Liver (tissue), 3 donors: ENCODE results near the gene P2RY6.

ENCODE experiments used
- GABPA ChIP-seq, 2 donors: IDR thresholded peaks in 1 of 2; conservative IDR thresholded peaks in 1 of 2; 2 replicates each; pipeline ENCODE4 v1.6.1; 2016; ENCODE audit warnings: antibody characterized with exemption in 2 of 2, mild to moderate bottlenecking in 1 of 2, moderate library complexity in 1 of 2
- HNF4G ChIP-seq: IDR thresholded peaks from 2 replicates; pipeline ENCODE4 v1.6.1; 2016; ENCODE audit warnings: antibody characterized with exemption
- TAF1 ChIP-seq: conservative IDR thresholded peaks from 2 replicates; pipeline ENCODE4 v1.6.1; 2016; ENCODE audit warnings: antibody characterized with exemption, mild to moderate bottlenecking
- YY1 ChIP-seq: IDR thresholded peaks from 2 replicates; pipeline ENCODE4 v1.6.1; 2016; ENCODE audit warnings: antibody characterized with exemption, mild to moderate bottlenecking
- TF ChIP-seq, protein P1 (sequence below): fragments of 150-350 bp; IDR thresholded peaks from 2 replicates; pipeline ENCODE4 v1.5.1; 2017; ENCODE audit warnings: improper control_type of control experiment, low read depth, low read length; ENCODE audit not compliant: missing input control
- TF ChIP-seq, protein P2 (sequence below): IDR thresholded peaks from 2 replicates; pipeline ENCODE4 v1.6.1; 2016; ENCODE audit warnings: antibody characterized with exemption
- TF ChIP-seq, protein P3 (sequence below): IDR thresholded peaks from 2 replicates; pipeline ENCODE4 v1.6.1; 2016; ENCODE audit warnings: antibody characterized with exemption
- donor health status: healthy.
- donor health status: healthy.

DNA sequence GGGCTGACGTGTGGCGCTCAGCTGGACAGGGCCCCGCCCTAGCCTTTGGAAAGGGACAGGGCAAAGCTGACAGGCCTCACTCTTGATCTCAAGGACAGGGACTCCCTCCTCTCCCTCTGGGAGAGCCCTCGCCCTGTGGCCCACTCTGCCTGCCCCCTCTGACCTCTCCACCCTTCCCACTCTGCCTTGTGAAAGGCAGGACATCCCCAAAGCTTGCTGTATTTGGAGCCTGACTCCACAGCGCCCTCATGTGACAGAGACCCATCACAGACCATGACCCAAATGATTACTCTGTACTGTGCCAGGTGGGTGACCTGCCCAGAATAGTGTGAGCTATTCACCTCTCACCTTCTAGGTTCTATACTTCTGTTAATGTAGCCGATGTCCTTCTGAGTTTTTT lies 35.3 kb upstream of the P2RY6 start:
- TF ChIP-seq, protein P1, sequence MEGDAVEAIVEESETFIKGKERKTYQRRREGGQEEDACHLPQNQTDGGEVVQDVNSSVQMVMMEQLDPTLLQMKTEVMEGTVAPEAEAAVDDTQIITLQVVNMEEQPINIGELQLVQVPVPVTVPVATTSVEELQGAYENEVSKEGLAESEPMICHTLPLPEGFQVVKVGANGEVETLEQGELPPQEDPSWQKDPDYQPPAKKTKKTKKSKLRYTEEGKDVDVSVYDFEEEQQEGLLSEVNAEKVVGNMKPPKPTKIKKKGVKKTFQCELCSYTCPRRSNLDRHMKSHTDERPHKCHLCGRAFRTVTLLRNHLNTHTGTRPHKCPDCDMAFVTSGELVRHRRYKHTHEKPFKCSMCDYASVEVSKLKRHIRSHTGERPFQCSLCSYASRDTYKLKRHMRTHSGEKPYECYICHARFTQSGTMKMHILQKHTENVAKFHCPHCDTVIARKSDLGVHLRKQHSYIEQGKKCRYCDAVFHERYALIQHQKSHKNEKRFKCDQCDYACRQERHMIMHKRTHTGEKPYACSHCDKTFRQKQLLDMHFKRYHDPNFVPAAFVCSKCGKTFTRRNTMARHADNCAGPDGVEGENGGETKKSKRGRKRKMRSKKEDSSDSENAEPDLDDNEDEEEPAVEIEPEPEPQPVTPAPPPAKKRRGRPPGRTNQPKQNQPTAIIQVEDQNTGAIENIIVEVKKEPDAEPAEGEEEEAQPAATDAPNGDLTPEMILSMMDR = peak; percentile 51
- TF ChIP-seq, protein P2, sequence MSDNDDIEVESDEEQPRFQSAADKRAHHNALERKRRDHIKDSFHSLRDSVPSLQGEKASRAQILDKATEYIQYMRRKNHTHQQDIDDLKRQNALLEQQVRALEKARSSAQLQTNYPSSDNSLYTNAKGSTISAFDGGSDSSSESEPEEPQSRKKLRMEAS = no peak
- TF ChIP-seq TAF1 = no peak
- TF ChIP-seq HNF4G = no peak
- TF ChIP-seq, protein P3, sequence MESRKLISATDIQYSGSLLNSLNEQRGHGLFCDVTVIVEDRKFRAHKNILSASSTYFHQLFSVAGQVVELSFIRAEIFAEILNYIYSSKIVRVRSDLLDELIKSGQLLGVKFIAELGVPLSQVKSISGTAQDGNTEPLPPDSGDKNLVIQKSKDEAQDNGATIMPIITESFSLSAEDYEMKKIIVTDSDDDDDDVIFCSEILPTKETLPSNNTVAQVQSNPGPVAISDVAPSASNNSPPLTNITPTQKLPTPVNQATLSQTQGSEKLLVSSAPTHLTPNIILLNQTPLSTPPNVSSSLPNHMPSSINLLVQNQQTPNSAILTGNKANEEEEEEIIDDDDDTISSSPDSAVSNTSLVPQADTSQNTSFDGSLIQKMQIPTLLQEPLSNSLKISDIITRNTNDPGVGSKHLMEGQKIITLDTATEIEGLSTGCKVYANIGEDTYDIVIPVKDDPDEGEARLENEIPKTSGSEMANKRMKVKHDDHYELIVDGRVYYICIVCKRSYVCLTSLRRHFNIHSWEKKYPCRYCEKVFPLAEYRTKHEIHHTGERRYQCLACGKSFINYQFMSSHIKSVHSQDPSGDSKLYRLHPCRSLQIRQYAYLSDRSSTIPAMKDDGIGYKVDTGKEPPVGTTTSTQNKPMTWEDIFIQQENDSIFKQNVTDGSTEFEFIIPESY = no peak
- TF ChIP-seq YY1 = no peak
- no peak for TF ChIP-seq GABPA (IDR thresholded peaks at IDR 0.05 in 1 of 2, conservative IDR thresholded peaks at IDR 0.05 in 1 of 2)
